SK-N-SH treated with all-trans-retinoic acid at 6 μM for 48 hours (cell line): ENCODE results near the gene ELMO1.

Experiments used
- ATAC-seq: fragments of 200-7000 bp; cut with Tn5 transposase; 3 replicates; pipeline ENCODE4 v1.9.1; 2020; ENCODE audit warnings: mild to moderate bottlenecking, moderate library complexity
- ARNTL ChIP-seq: fragments of 450-650 bp; formaldehyde crosslinking; IDR thresholded peaks from 2 replicates; pipeline ENCODE4 v1.5.0; 2020; ENCODE audit warnings: low read depth, mild to moderate bottlenecking, moderate library complexity, borderline replicate concordance
- CSDC2 ChIP-seq: fragments of 250-450 bp; sonication (Bioruptor Pico); IDR thresholded peaks from 2 replicates; pipeline ENCODE4 v1.5.0; 2020; ENCODE audit warnings: mild to moderate bottlenecking, moderate library complexity
- ESRRG ChIP-seq: fragments of 250-450 bp; sonication (Bioruptor Pico); IDR thresholded peaks from 2 replicates; pipeline ENCODE4 v1.6.1; 2021; ENCODE audit warnings: mild to moderate bottlenecking
- GLIS3 ChIP-seq: fragments of 250-450 bp; sonication (Bioruptor Pico); IDR thresholded peaks from 2 replicates; pipeline ENCODE4 v1.5.0; 2020; ENCODE audit warnings: mild to moderate bottlenecking, moderate library complexity
- ISL1 ChIP-seq: fragments of 250-450 bp; sonication (Bioruptor Pico); IDR thresholded peaks from 2 replicates; pipeline ENCODE4 v2.1.2; 2022; ENCODE audit warnings: mild to moderate bottlenecking, moderate library complexity
- OSR1 ChIP-seq: fragments of 250-450 bp; sonication (Bioruptor Pico); IDR thresholded peaks from 2 replicates; pipeline ENCODE4 v1.8.0; 2022; ENCODE audit warnings: moderate library complexity, mild to moderate bottlenecking, inconsistent platforms
- PPARA ChIP-seq: fragments of 250-450 bp; sonication (Bioruptor Pico); IDR thresholded peaks from 2 replicates; pipeline ENCODE4 v1.5.0; 2020; ENCODE audit warnings: mild to moderate bottlenecking, borderline replicate concordance
- RARB ChIP-seq: fragments of 250-450 bp; sonication (Bioruptor Pico); IDR thresholded peaks from 2 replicates; pipeline ENCODE4 v1.8.0; 2021; ENCODE audit warnings: mild to moderate bottlenecking, moderate library complexity
- SNAI2 ChIP-seq: fragments of 250-450 bp; sonication (Bioruptor Pico); IDR thresholded peaks from 2 replicates; pipeline ENCODE4 v1.5.0; 2020; ENCODE audit warnings: mild to moderate bottlenecking, moderate library complexity
- TCF4 ChIP-seq: fragments of 250-450 bp; sonication (Bioruptor Pico); IDR thresholded peaks from 2 replicates; pipeline ENCODE4 v1.8.0; 2021; ENCODE audit warnings: mild to moderate bottlenecking, moderate library complexity, borderline replicate concordance
- TOX ChIP-seq: fragments of 250-450 bp; sonication (Bioruptor Pico); IDR thresholded peaks from 2 replicates; pipeline ENCODE4 v1.8.0; 2021; ENCODE audit warnings: mild to moderate bottlenecking, moderate library complexity, borderline replicate concordance
- ZC3H10 ChIP-seq: fragments of 250-450 bp; sonication (Bioruptor Pico); IDR thresholded peaks from 2 replicates; pipeline ENCODE4 v1.5.1; 2021; ENCODE audit warnings: mild to moderate bottlenecking, moderate library complexity
- ZFP30 ChIP-seq: fragments of 450-650 bp; formaldehyde crosslinking; IDR thresholded peaks from 2 replicates; pipeline ENCODE4 v1.5.0; 2022; ENCODE audit warnings: mild to moderate bottlenecking, moderate library complexity
- ZNF565 ChIP-seq: fragments of 450-650 bp; formaldehyde crosslinking; conservative IDR thresholded peaks from 2 replicates; pipeline ENCODE4 v1.5.0; 2020; ENCODE audit warnings: low read depth, mild to moderate bottlenecking, moderate library complexity
- ZNF70 ChIP-seq: fragments of 450-650 bp; formaldehyde crosslinking; IDR thresholded peaks from 2 replicates; pipeline ENCODE4 v1.5.0; 2020; ENCODE audit warnings: mild to moderate bottlenecking, moderate library complexity
- ZNF8 ChIP-seq: fragments of 450-650 bp; formaldehyde crosslinking; IDR thresholded peaks from 2 replicates; pipeline ENCODE4 v1.5.0; 2020; ENCODE audit warnings: mild to moderate bottlenecking, moderate library complexity
- TF ChIP-seq, protein P1 (sequence below): fragments of 250-450 bp; sonication (Bioruptor Pico); IDR thresholded peaks from 2 replicates; pipeline ENCODE4 v1.5.1; 2020; ENCODE audit warnings: low read depth, mild to moderate bottlenecking, moderate library complexity
- TF ChIP-seq, protein P2 (sequence below): fragments of 250-450 bp; sonication (Bioruptor Pico); IDR thresholded peaks from 2 replicates; pipeline ENCODE4 v1.5.0; 2020; ENCODE audit warnings: mild to moderate bottlenecking, moderate library complexity
- TF ChIP-seq, protein P3 (sequence below): fragments of 250-450 bp; sonication (Bioruptor Pico); IDR thresholded peaks from 2 replicates; pipeline ENCODE4 v1.8.0; 2020; ENCODE audit warnings: mild to moderate bottlenecking, moderate library complexity, borderline replicate concordance
- TF ChIP-seq, protein P4 (sequence below): fragments of 250-450 bp; sonication (Bioruptor Pico); IDR thresholded peaks from 2 replicates; pipeline ENCODE4 v1.5.1; 2021; ENCODE audit warnings: mild to moderate bottlenecking, moderate library complexity
- TF ChIP-seq, protein P5 (sequence below): fragments of 250-450 bp; sonication (Bioruptor Pico); IDR thresholded peaks from 2 replicates; pipeline ENCODE4 v1.8.0; 2021; ENCODE audit warnings: low read depth, mild to moderate bottlenecking, moderate library complexity, borderline replicate concordance

ELMO1 gene

DNA sequence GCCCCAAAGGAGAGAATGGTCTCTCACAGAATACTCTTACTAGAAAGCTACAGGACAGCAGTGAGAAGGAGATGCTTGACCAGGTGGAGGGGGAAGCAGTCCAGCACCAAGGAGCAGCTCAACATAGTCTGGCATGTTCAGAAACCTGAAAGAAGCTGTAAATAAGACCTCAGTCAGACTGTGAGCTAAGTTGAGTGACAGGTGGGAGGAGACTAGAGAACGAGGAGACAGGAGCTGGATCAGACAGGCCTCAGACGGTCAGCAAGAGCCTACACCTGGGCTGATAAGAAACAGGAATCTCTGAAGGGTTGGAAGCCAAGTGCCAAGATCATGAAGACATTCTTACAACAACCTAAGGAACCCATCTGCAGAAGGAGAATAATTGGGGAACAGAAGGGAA is 54.5 kb downstream of the ELMO1 start:
- ATAC-seq, result no peak
- TF ChIP-seq PPARA (CRISPR knock-in tag), result no peak
- TF ChIP-seq, protein P1, sequence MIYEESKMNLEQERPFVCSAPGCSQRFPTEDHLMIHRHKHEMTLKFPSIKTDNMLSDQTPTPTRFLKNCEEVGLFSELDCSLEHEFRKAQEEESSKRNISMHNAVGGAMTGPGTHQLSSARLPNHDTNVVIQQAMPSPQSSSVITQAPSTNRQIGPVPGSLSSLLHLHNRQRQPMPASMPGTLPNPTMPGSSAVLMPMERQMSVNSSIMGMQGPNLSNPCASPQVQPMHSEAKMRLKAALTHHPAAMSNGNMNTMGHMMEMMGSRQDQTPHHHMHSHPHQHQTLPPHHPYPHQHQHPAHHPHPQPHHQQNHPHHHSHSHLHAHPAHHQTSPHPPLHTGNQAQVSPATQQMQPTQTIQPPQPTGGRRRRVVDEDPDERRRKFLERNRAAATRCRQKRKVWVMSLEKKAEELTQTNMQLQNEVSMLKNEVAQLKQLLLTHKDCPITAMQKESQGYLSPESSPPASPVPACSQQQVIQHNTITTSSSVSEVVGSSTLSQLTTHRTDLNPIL (CRISPR knock-in tag), result no peak
- no peak for TF ChIP-seq SNAI2 (CRISPR knock-in tag)
- TF ChIP-seq OSR1, result no peak
- TF ChIP-seq TOX (CRISPR knock-in tag), result no peak
- no peak for TF ChIP-seq ZNF70 (CRISPR knock-in tag)

DNA sequence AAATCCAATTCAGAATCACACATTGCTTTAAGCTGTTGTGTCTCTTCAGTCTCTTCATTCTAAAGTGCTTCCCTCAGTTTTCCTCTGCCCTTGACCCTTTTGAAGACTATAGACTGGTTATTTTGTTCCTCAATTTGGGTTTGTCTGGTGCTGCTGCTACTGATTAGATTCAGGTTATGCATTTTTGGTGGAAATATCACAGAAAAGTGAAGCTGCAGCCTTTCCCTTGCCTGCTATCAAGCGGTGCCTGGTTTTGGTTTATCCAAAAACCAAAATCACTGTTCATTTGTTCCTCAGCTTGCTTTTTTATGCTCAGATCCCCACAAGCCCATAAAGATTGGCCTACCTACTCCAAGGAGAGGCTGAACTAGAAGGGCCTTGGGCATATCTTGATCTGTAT is 55.2 kb downstream of the ELMO1 start:
- TF ChIP-seq ZNF565 (CRISPR knock-in tag) (no peak), SNAI2 (CRISPR knock-in tag) (no peak), OSR1 (no peak), PPARA (CRISPR knock-in tag) (no peak), TCF4 (CRISPR knock-in tag) (no peak), ISL1 (CRISPR knock-in tag) (no peak), ZNF8 (CRISPR knock-in tag) (no peak), ZC3H10 (CRISPR knock-in tag) (no peak), ZFP30 (CRISPR knock-in tag) (no peak), GLIS3 (no peak), CSDC2 (CRISPR knock-in tag) (no peak), RARB (no peak), TOX (CRISPR knock-in tag) (no peak), ESRRG (CRISPR knock-in tag) (no peak), ARNTL (CRISPR knock-in tag) (no peak)
- TF ChIP-seq, protein P2, sequence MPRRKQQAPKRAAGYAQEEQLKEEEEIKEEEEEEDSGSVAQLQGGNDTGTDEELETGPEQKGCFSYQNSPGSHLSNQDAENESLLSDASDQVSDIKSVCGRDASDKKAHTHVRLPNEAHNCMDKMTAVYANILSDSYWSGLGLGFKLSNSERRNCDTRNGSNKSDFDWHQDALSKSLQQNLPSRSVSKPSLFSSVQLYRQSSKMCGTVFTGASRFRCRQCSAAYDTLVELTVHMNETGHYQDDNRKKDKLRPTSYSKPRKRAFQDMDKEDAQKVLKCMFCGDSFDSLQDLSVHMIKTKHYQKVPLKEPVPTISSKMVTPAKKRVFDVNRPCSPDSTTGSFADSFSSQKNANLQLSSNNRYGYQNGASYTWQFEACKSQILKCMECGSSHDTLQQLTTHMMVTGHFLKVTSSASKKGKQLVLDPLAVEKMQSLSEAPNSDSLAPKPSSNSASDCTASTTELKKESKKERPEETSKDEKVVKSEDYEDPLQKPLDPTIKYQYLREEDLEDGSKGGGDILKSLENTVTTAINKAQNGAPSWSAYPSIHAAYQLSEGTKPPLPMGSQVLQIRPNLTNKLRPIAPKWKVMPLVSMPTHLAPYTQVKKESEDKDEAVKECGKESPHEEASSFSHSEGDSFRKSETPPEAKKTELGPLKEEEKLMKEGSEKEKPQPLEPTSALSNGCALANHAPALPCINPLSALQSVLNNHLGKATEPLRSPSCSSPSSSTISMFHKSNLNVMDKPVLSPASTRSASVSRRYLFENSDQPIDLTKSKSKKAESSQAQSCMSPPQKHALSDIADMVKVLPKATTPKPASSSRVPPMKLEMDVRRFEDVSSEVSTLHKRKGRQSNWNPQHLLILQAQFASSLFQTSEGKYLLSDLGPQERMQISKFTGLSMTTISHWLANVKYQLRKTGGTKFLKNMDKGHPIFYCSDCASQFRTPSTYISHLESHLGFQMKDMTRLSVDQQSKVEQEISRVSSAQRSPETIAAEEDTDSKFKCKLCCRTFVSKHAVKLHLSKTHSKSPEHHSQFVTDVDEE (CRISPR knock-in tag), result no peak
- TF ChIP-seq, protein P3, sequence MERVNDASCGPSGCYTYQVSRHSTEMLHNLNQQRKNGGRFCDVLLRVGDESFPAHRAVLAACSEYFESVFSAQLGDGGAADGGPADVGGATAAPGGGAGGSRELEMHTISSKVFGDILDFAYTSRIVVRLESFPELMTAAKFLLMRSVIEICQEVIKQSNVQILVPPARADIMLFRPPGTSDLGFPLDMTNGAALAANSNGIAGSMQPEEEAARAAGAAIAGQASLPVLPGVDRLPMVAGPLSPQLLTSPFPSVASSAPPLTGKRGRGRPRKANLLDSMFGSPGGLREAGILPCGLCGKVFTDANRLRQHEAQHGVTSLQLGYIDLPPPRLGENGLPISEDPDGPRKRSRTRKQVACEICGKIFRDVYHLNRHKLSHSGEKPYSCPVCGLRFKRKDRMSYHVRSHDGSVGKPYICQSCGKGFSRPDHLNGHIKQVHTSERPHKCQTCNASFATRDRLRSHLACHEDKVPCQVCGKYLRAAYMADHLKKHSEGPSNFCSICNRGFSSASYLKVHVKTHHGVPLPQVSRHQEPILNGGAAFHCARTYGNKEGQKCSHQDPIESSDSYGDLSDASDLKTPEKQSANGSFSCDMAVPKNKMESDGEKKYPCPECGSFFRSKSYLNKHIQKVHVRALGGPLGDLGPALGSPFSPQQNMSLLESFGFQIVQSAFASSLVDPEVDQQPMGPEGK (CRISPR knock-in tag), result no peak
- TF ChIP-seq, protein P4, sequence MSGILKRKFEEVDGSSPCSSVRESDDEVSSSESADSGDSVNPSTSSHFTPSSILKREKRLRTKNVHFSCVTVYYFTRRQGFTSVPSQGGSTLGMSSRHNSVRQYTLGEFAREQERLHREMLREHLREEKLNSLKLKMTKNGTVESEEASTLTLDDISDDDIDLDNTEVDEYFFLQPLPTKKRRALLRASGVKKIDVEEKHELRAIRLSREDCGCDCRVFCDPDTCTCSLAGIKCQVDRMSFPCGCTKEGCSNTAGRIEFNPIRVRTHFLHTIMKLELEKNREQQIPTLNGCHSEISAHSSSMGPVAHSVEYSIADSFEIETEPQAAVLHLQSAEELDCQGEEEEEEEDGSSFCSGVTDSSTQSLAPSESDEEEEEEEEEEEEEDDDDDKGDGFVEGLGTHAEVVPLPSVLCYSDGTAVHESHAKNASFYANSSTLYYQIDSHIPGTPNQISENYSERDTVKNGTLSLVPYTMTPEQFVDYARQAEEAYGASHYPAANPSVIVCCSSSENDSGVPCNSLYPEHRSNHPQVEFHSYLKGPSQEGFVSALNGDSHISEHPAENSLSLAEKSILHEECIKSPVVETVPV (CRISPR knock-in tag), result no peak
- TF ChIP-seq, protein P5, sequence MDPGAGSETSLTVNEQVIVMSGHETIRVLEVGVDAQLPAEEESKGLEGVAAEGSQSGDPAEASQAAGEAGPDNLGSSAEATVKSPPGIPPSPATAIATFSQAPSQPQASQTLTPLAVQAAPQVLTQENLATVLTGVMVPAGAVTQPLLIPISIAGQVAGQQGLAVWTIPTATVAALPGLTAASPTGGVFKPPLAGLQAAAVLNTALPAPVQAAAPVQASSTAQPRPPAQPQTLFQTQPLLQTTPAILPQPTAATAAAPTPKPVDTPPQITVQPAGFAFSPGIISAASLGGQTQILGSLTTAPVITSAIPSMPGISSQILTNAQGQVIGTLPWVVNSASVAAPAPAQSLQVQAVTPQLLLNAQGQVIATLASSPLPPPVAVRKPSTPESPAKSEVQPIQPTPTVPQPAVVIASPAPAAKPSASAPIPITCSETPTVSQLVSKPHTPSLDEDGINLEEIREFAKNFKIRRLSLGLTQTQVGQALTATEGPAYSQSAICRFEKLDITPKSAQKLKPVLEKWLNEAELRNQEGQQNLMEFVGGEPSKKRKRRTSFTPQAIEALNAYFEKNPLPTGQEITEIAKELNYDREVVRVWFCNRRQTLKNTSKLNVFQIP, result no peak
- TF ChIP-seq, all 23 proteins: peak for 0
- ATAC-seq, result no peak

DNA sequence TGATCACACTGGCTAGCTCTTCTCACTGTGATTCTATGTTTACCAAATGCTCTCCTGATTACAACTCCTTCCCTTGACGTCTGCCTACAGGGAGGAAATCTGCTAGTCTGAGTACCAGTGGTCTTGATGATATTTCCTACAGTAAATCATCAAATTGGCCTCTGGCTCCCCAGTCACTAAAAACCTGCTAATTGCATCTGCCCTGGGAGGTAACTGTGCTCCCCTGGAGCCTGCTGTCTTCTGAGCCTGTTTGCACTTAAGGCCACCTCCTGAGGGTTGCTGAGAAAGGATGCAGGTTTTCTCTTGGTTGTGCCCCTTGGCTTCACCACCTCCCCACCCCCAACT is 56.0 kb downstream of the ELMO1 start:
- TF ChIP-seq ZNF565 (CRISPR knock-in tag) (no peak), ZFP30 (CRISPR knock-in tag) (no peak)
- TF ChIP-seq, protein P2 (CRISPR knock-in tag), result no peak
- TF ChIP-seq, protein P5, result no peak
- TF ChIP-seq, all 23 proteins: peak for 0
- no peak for ATAC-seq
